Activated CD4-positive, alpha-beta T cell treated with anti-CD3 and anti-CD28 coated beads, Interleukin-2, amount 50 U/mL, for 4 hours (primary cell): ENCODE measurements around the gene KCNK4.
A peak's percentile ranks its signal among the peaks of the same experiment; 100 is the strongest.

Experiments used
- DNase-seq, 2 experiments: peaks; one replicate each; pipeline ENCODE4 v3.0.0-alpha.2; 2020

Gene KCNK4

DNA sequence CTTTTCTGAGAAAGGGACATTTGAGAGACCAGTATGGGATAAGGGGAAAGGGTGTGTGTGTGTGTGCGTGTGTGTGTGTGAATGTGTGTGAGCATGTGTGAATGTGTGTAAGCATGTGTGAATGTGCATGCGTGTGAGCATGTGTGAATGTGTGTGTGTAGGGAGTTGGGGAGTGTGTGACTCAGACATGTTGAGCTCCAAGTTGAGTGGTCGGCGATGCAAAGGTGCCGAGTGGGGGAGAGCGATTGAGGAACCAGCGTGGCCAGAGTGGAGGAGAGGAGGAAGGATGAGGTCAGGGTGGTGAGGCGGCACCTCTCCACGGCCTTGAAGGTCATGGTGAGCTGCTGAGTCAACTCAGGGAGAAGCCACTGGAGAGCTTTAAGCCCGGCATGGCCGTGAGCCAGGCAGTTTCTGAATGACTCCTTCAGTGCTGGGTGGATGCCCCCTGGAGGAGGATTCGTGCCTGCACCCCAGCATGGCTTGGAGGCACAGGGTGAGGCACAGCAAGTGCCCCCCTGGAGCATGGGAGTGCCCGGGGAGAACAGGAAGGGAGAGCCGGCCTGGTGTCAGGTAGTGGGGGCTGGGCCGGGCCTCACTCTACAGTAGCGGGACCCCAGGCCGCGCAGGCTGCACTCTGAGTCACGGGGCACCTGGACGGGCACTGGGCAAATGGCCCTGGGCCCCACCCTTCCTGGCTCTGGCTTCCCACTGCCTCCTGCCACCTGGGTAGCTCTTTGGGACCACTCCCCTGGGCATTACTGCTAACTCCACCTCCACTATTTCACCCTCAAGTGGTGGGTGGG is 40.7 kb downstream of the KCNK4 start:
- DNase-seq: peak; percentile 62

DNA sequence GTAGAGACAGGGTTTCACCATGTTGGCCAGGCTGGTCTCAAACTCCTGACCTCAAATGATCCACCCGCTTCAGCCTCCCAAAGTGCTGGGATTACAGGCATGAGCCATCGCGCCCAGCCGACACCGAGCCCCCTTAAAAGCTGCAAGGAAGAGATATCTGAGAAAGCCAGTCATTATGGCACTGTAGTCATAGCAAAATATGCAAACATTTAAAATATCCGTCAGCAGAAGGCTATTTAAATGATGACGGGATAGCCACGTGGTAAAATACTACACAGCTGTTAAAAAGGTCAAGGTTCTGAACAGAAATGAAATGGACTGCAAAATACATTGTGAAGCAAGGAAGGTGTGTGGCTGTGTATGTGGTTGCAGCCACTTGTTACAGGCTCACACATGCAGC is 42.5 kb downstream of the KCNK4 start:
- DNase-seq: no peak

DNA sequence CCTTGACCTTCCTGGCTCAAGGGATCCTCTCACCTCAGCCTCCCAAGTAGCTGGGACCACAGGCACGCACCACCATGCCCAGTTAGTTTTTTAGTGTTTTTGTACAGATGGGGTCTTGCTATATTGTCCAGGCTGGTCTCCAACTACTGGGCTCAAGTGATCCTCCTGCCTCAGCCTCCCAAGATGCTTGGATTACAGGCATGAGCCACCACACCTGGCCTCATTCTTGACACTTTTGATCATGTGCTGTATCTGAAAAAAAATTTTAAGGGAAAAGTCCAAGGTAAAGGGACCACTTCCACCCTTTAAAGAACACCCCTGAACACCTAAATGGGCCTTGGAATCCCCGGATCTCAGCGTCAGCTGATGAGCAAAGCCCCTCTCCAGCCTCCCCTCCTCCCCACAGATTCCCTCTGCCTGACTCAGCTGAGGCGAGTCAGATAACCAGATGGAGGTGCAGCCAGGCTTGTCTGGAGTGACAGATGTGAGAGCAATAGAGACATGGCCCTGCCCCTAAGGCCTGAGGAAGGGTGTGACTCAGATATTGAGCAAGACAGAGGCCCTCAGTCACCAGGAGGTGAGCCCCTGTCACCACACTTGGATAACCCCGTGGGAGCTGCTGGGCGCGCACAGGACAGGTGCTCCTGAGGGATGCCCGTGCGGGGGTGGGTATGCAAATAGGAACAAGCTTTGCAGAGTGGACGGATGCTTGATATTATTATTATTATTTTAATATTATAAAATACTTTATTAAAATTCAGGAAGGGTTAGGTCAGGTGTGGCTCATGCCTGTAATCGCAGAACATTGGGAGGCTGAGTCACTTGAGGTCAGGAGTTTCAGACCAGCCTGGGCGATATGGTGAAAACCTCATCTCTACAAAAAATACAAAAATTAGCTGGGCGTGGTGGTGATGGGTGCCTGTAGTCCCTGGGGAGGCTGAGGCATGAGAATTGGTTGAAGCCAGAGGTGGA is 43.9 kb downstream of the KCNK4 start:
- no peak for DNase-seq

DNA sequence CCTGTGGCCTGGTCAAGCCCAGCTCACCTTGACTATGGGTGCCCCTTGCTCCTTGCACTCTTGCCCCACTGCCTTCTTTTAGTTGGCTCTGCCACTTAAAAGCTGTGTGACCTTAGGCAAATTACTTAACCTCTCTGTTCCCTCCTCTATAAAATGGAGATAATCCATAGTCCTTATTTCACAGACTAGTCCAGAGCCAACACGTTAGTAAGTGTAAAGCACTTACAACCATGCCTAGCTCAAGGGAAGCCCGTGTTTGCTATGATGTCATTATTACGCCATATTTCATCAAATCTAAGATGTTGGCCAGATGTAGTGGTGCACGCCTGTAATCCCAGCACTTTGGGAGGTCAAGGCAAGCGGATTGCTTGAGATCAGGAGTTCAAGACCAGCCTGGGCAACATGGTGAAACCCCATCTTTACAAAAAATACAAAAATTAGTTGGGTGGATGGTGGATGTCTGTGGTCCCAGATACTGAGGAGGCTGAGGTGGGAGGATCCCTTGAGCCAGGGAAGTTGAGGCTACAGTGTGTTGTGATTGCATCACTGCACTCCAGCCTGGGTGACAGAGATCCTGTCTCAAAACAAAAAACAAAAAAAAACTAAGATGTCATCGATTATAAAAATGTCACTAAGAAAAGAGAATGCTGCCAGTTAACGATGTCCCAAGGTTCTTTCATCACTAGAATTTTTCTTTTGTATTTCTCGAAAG is 46.6 kb downstream of the KCNK4 start:
- no peak for DNase-seq

DNA sequence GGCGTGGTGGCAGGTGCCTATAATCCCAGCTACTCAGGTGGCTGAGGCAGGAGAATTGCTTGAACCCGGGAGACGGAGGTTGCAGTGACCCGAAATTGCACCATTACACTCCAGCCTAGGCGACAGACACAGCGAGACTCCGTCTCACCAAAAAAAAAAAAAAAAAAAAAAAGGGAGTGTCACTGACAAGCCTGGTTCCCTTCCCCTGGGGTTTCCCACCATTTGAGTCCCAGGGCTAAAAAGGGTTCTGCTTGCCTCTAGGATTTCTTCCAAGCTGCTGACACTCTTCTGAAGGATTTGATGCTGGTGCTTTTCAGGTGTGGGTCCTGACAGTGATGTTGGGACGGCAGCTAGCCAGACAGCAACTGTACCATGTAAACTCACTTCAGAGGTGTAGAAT is 47.6 kb downstream of the KCNK4 start:
- DNase-seq: no peak

DNA sequence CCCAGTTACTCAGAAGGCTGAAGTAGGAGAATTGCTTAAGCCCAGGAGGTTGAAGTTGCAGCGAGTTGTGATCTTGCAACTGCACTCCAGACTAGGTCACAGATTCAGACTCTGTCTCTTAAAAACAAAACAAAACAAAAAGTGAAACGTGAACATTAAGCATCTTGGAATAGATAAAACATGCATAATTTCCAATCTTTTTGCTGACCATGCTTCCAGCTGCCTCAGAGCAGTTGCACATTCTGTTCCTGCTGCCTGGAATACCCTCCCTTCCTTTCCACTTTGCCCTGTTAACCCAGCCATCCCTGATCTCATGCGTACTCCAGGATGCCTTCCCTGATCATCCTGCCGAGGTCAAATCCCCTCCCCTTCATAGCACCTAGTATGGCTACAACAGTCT is 48.2 kb downstream of the KCNK4 start:
- no peak for DNase-seq

DNA sequence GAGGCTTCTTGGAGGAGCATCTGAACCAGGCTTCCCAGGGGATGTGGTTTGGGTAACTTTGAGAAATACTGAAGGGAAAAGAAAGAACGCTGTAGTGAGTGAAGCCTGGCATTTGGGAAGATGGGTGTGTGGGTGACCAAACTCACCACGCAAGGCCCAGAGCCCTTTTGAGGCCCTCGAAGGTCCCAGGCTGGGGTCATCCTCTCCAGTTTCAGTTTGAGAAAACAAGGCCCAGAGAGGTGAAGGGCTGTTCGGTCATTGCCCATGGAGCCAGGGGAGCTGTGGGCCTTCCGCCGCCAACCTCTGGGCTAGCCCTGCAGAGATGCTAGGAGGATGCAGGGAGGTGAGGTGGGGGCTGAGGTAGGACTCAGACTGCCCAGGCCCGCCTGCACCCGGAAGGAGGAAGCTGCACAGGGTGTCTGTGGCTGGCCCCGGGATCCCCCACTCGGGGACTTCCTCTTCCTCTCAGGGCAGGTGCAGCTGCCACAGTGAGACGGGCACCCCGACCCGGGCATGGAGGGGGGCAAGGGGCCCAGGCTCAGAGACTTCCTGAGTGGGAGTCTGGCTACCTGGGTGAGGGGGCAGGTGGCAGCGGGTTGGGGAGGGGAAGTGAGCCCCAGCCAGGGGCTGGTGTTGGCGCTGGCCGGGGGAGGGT is 48.8 kb downstream of the KCNK4 start, which contains the start of gene CCDC88B:
CCDC88B (plus strand) TSS at position 451 of the 655 bp plus-strand sequence; CDS start at position 514, 63 bp downstream.
- peak; percentile 75 to 77 for DNase-seq

DNA sequence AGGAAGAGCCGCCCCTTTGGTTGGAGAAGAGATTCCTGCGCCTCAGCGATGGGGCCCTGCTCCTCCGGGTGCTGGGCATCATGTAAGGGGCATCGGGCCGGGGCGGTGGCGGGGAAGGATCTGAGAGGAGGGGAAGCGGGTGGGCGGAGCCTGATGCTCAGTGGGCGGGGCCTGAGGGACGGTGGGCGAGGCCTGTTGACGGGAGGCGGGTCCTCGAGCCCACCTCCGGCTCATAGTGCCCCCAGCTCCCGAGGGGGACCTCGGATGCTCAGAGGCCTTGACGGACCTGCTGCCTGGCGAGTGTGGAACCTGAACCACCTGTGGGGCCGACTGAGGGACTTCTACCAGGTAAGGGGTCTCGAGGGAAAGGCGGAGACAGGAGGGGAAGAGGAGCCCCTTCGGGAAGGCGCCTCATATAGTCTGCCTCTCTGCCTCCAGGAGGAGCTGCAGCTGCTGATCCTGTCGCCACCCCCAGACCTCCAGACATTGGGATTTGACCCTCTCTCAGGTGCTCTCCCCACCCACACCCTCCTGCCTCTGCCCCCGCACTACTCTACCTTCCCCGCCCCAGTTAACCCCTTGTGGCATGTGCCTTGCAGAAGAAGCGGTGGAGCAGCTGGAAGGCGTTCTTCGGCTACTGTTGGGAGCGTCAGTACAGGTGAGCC is 49.7 kb downstream of the KCNK4 start:
- DNase-seq: peak; percentile 68 to 69

DNA sequence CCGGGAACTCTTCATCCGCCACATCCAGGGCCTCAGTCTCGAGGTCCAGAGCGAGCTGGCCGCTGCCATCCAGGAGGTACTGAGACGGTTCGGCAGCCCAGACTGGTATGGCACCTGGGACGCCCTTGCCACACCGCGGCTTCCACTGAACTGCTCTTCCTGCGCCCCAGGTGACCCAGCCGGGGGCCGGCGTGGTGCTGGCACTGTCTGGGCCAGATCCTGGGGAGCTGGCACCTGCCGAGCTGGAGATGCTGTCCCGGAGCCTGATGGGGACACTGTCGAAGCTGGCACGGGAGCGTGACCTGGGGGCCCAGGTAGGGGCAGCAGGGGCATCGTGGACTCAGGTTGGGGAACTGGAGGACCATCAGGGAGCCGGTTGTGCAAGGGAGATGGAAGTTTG is 50.3 kb downstream of the KCNK4 start:
- no peak for DNase-seq

DNA sequence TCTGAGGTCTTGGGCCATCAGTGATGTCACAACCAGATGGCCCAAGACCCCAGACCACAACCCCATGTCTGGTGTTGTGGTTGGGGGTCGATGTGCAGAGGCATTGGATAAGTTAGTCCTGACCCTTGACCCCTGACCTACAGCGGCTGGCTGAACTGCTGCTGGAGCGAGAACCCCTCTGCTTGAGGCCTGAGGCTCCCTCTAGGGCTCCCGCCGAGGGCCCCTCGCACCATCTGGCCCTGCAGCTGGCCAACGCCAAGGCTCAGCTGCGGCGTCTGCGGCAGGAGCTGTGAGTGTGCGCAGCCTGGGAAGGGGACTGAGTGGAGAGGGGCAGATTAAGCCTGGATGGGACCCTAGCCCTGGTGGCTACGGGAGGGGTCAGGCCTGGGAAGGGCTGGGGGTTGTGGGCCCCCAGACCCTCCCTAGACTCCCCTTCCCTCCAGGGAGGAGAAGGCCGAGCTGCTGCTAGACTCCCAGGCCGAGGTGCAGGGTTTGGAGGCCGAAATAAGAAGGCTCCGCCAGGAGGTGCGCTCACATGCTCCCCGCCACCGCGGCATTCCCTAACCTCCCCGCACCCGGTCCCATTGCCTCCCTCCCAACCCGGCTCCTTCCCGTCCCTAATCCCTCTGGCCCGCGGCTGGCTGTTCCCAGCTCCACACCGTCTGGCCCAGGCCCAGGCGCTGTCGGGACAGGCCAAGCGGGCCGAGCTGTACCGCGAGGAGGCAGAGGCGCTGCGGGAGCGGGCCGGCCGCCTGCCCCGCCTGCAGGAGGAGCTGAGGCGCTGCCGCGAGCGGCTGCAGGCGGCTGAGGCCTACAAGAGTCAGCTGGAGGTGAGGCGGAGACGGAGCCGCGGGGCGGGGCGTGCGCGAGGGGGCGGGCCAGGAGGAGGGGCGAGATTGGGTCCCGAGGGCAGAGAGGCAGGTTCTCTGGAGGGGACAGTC is 51.0 kb downstream of the KCNK4 start:
- peak; percentile 88 to 91 for DNase-seq

DNA sequence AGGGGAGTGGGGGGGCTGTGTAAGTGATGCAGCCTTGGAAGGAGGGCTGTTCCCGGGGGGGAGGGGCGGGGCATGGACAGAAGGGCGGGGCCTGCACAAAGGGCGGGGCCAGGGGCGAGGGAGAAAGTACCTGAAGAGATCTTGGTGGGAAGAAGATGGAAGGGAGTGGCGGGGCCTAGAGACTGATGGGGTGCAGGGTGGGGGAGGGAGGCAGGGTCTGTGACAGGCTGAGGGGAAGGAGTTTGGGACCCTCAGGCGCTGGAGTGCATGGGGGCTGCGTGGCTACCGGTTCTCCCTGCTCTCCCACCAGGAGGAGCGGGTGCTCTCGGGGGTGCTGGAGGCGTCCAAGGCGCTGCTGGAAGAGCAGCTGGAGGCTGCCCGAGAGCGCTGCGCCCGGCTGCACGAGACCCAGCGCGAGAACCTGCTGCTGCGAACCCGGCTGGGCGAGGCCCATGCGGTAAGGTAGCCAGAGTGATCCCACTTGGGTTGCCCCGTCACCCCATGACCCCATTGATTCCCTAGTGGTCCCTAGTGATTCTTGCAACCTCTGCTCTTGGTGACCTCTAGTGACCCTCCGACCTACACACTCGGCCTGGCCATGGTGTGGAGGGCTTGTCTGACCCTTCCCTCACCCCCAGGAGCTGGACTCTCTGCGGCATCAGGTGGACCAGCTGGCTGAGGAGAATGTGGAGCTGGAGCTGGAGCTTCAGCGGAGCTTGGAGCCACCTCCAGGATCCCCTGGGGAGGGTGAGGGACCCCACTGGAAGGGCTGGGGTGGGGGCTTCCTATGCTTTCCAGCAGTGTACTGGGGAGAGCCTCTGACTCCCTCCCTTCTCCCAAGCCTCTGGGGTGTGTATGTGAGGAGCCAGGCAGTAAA is 52.0 kb downstream of the KCNK4 start:
- DNase-seq: no peak

DNA sequence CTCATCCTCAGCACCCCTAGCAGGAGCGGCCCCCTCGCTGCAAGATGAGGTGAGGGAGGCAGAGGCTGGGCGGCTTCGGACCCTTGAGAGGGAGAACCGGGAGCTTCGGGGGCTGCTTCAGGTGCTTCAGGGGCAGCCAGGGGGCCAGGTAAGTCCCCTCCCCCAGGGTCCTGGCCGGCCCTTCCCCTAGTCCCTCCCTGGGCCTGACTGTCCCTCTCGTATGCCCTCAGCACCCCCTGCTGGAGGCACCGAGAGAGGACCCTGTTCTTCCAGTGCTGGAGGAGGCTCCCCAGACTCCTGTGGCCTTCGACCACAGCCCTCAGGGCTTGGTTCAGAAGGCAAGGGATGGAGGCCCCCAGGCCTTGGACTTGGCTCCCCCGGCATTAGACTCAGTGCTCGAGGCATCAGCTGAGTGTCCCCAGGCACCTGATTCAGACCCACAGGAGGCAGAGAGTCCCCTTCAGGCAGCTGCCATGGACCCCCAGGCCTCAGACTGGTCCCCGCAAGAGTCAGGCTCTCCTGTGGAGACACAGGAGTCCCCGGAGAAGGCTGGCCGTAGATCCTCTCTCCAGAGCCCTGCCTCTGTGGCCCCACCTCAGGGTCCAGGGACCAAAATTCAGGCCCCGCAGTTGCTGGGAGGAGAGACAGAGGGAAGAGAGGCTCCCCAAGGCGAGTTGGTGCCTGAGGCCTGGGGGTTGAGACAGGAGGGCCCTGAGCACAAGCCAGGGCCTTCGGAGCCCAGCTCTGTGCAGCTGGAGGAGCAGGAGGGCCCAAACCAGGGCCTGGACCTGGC is 52.9 kb downstream of the KCNK4 start:
- DNase-seq: no peak

DNA sequence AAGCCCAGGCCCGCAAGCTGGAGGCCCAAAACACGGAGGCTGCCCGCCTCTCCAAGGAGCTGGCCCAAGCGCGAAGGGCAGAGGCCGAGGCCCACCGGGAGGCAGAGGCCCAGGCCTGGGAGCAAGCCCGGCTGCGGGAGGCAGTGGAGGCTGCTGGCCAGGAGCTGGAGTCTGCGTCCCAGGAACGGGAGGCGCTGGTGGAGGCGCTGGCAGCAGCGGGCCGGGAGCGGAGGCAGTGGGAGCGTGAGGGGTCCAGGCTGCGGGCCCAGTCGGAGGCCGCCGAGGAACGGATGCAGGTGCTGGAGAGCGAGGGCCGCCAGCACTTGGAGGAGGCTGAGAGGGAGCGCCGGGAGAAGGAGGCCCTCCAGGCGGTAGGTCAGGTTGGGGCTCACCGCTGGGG is 53.7 kb downstream of the KCNK4 start:
- DNase-seq: no peak

DNA sequence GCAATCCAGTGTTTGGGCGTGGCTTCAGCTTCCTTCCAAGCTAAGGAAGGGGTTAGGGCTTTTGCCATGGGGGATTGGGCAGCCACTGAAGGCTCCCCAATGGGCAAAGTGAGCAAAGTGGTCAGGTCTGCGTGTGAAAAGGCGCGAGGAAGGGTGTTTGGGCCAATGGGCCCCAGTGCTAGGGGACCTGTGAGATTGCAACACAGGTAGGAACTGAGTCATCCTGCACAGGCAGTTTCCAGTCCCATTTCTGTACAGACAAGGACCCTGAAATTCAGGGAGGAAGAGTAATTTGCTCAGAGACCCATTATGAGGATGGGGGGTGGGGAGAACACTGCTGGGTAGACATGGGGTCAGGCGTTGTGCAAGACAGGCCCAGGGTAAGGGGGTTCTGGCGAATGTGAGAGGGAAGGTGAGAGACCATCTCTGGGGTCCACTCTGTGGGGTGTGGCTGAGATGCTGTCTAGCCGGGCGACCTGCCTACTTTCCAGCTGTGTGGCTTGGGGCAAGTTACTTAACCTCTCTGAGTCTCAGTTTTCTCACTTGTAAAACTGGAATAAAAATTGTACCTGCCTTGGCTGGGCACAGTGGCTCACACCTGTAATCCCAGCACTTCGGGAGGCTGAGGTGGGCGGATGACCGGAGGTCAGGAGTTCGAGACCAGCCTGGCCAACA is 56.2 kb downstream of the KCNK4 start:
- no peak for DNase-seq

DNA sequence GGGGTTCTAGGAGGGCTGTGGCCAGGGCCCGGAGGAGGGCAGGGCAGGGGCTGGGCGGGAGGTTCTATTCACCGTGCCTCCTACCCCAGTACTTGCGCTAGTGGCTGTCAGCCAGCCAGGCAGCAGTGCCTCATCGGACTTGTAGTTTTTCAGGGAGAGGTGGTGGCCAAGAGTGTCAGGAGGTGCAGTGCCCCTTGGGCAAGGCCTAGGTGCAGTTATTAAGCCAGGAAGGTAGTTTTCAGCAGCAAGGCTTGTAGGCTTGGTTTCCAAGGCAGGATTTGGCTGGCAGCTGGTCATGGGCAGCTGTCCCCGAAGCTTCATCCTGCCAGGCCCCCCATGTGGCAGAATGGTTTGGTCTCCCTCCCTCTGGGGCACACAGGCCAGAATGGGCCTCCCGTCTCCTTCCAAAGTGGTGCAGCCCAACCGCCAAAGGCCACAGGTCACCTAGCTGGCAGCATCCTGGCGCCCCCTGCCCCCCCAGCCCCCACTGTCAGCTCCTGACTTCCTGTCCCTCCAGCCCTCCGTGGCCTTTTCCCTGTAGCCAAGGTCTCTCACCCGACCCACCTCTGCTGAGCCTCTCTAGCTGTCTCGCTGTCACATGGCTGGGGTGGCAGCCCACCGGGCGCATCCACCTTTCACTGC is 57.4 kb downstream of the KCNK4 start:
- no peak for DNase-seq

DNA sequence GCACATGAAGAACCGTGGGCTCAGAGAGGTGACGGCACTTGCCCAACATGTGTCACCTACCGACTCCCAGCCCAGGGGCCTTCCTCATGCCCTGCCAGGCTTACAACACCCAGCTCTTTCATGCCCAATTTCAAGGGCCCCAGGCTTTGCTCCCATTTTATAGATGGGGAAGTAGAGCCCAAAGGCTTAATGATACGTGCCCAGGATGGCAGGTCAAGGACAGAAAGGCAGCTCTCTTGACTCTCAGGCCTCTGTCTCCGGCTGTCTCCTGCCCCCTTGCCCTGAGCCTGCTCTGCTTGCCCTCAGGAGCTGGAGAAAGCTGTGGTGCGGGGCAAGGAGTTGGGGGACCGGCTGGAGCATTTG is 57.9 kb downstream of the KCNK4 start:
- DNase-seq: no peak

DNA sequence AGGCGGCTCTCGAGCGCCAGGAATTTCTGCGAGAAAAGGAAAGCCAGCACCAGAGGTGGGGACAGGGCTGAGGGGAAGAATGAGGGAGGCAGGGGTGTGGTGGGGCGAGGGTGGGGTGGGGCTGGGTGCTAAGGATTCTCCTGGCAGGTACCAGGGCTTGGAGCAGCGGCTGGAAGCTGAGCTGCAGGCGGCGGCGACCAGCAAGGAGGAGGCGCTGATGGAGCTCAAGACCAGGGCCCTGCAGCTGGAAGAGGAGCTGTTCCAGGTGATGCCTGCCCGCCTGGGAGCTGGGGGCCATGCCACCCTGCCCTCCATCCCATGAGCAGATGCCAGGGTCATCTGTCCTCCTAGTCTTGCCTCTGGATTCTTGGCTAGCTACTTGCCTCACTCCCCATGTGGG is 58.3 kb downstream of the KCNK4 start:
- no peak for DNase-seq
